Measurements from ENCODE around the gene ITM2B.

GRCh38 chr13:48252176-48252575 lies 19.2 kb downstream of the ITM2B start:
- no peak for TF ChIP-seq POLR2A (IDR thresholded peaks at IDR 0.05; ENCODE audit: low read length)
- no peak for TF ChIP-seq GATA1 (IDR thresholded peaks at IDR 0.05; ENCODE audit: low read depth, low read length)

Measured in erythroblast (primary cell).